Esophagus (tissue), 2 donors: ENCODE measurements around the gene SAP30BP. TPM values are rescaled to one million over a fixed set of nuclear protein-coding genes. Genes with fewer than 3 reads are reported as not detected.

Source experiments
- H3K27ac ChIP-seq, 2 donors: one replicate each; pipeline ENCODE4 v1.5.1; 2013; ENCODE audit warnings: low read depth in 2 of 2, mild to moderate bottlenecking in 2 of 2, inconsistent platforms in 1 of 2, low read length in 1 of 2, moderate library complexity in 1 of 2
- H3K27me3 ChIP-seq, 2 donors: one replicate each; pipeline ENCODE4 v1.6.1; 2013; ENCODE audit warnings: low read length in 2 of 2, control low read depth in 1 of 2, mild to moderate bottlenecking in 1 of 2; ENCODE audit not compliant: insufficient read depth in 2 of 2, control insufficient read depth in 1 of 2
- H3K36me3 ChIP-seq, 2 donors: one replicate each; pipeline ENCODE4 v1.6.1; 2013; ENCODE audit warnings: low read length in 1 of 2; ENCODE audit not compliant: control insufficient read depth in 2 of 2, insufficient read depth in 2 of 2
- H3K4me1 ChIP-seq, 2 donors: one replicate each; pipeline ENCODE4 v1.6.1; 2013; ENCODE audit warnings: low read length in 1 of 2; ENCODE audit not compliant: control insufficient read depth in 2 of 2, insufficient read depth in 2 of 2
- H3K4me3 ChIP-seq, 2 donors: one replicate each; pipeline ENCODE4 v1.5.1; 2013; ENCODE audit warnings: low read length in 2 of 2, mild to moderate bottlenecking in 2 of 2, low read depth in 1 of 2, moderate library complexity in 1 of 2
- H3K9me3 ChIP-seq, 2 donors: one replicate each; pipeline ENCODE4 v1.6.1; 2013; ENCODE audit warnings: mild to moderate bottlenecking in 2 of 2, low read depth in 1 of 2, low read length in 1 of 2, moderate library complexity in 1 of 2; ENCODE audit not compliant: control insufficient read depth in 2 of 2, insufficient read depth in 1 of 2
- WGBS, 2 donors: extraction: QIAGEN DNeasy Blood & Tissue Kit; methylation state at CpG; one replicate each; pipeline ENCODE4 v1.1.7; 2013; 5-methylcytosine and 5-hydroxymethylcytosine counted together
- polyA plus RNA-seq, 2 donors: library from polyadenylated mRNA; stranded (reverse); fragments of 200-250 nt; gene quantifications; one replicate each; pipeline ENCODE4 v1.2.3, GENCODE V29; 2013
- donor health status: healthy with polysubstance abuse.
- donor health status: Bipolar disorder and iron deficiency.

Gene SAP30BP
- polyA plus RNA-seq, 2 donors, result 63.4 to 68.4 TPM

GRCh38 chr17:75679706-75680211 lies 12.6 kb downstream of the SAP30BP start:
- Histone ChIP-seq H3K27ac (peak overlapping the region; percentile 20 to 59), H3K4me3 (no peak overlapping the region), H3K4me1 (peaks cover 4 to 10% of the 10 kb centered on the region in 2 donors), H3K9me3 (no peaks in the 10 kb centered on the region), H3K27me3 (no peaks in the 10 kb centered on the region), H3K36me3 (peaks cover 3 to 4% of the 10 kb centered on the region in 2 donors)
- WGBS, 2 donors, result 41 to 48% methylated on average over 11 of the region's 11 CpGs

- Histone ChIP-seq H3K27me3 (no peaks in the 10 kb centered on the region), H3K4me1 (peaks cover 4 to 13% of the 10 kb centered on the region in 2 donors), H3K27ac (peak overlapping the region in 1 of 2 donors; percentile 34), H3K36me3 (peaks cover 4 to 8% of the 10 kb centered on the region in 2 donors), H3K4me3 (no peak overlapping the region), H3K9me3 (no peaks in the 10 kb centered on the region)
- WGBS, 2 donors, result 80 to 82% methylated on average over 10 of the region's 10 CpGs
Measured at GRCh38 chr17:75680431-75680830, 13.3 kb downstream of the SAP30BP start.

GRCh38 chr17:75681289-75681688 lies 14.2 kb downstream of the SAP30BP start:
- Histone ChIP-seq H3K4me1 (peaks cover 4 to 13% of the 10 kb centered on the region in 2 donors), H3K4me3 (no peak overlapping the region), H3K27me3 (no peaks in the 10 kb centered on the region), H3K27ac (no peak overlapping the region), H3K9me3 (no peaks in the 10 kb centered on the region), H3K36me3 (peaks cover 4 to 8% of the 10 kb centered on the region in 2 donors)
- WGBS, 2 donors, result 50 to 64% methylated on average over 3 of the region's 3 CpGs

GRCh38 chr17:75683583-75683982 lies 16.4 kb downstream of the SAP30BP start:
- Histone ChIP-seq H3K4me1 (peaks cover 4 to 24% of the 10 kb centered on the region in 2 donors), H3K27me3 (no peaks in the 10 kb centered on the region), H3K4me3 (no peak overlapping the region), H3K36me3 (peaks cover under 1 to 8% of the 10 kb centered on the region in 2 donors), H3K9me3 (no peaks in the 10 kb centered on the region), H3K27ac (peak overlapping the region; percentile 67 to 73)
- 52 to 62% methylated on average over 4 of the region's 4 CpGs for WGBS, 2 donors

GRCh38 chr17:75684249-75684648 lies 17.1 kb downstream of the SAP30BP start:
- peaks cover 0 to 8% of the 10 kb centered on the region in 2 donors for H3K36me3 ChIP-seq
- no peaks in the 10 kb centered on the region for H3K9me3 ChIP-seq
- peaks cover 4 to 27% of the 10 kb centered on the region in 2 donors for H3K4me1 ChIP-seq
- no peak overlapping the region for H3K4me3 ChIP-seq
- H3K27me3 ChIP-seq, result no peaks in the 10 kb centered on the region
- peak overlapping the region; percentile 82 to 85 for H3K27ac ChIP-seq
- 83 to 92% methylated on average over 5 of the region's 5 CpGs for WGBS, 2 donors

- Histone ChIP-seq H3K4me1 (peaks cover 4 to 27% of the 10 kb centered on the region in 2 donors), H3K9me3 (no peaks in the 10 kb centered on the region), H3K4me3 (no peak overlapping the region), H3K27ac (peak overlapping the region; percentile 82 to 85), H3K36me3 (peaks cover 0 to 8% of the 10 kb centered on the region in 2 donors), H3K27me3 (no peaks in the 10 kb centered on the region)
- WGBS, 2 donors, result 44 to 54% methylated on average over 7 of the region's 7 CpGs
Measured at GRCh38 chr17:75684924-75685323, 17.8 kb downstream of the SAP30BP start.

- Histone ChIP-seq H3K4me3 (no peak overlapping the region), H3K9me3 (no peaks in the 10 kb centered on the region), H3K27ac (peak overlapping the region; percentile 83 to 85), H3K36me3 (peaks cover 0 to 5% of the 10 kb centered on the region in 2 donors), H3K4me1 (peaks cover 4 to 25% of the 10 kb centered on the region in 2 donors), H3K27me3 (no peaks in the 10 kb centered on the region)
- 50 to 52% methylated on average over 3 of the region's 3 CpGs for WGBS, 2 donors
Measured at GRCh38 chr17:75685499-75685898, 18.4 kb downstream of the SAP30BP start.

GRCh38 chr17:75688209-75688825 lies 21.2 kb downstream of the SAP30BP start:
- H3K4me3 ChIP-seq, result no peak overlapping the region
- peak overlapping the region; percentile 85 to 90 for H3K27ac ChIP-seq
- H3K27me3 ChIP-seq, result no peaks in the 10 kb centered on the region
- no peaks in the 10 kb centered on the region for H3K9me3 ChIP-seq
- WGBS, 2 donors, result 38 to 56% methylated on average over 11 of the region's 11 CpGs
- H3K4me1 ChIP-seq, result peaks cover 7 to 31% of the 10 kb centered on the region in 2 donors
- H3K36me3 ChIP-seq, result peaks cover 5 to 11% of the 10 kb centered on the region in 2 donors

GRCh38 chr17:75689441-75689873 lies 22.3 kb downstream of the SAP30BP start:
- H3K27ac ChIP-seq, result peak overlapping the region; percentile 85 to 90
- peaks cover 4 to 36% of the 10 kb centered on the region in 2 donors for H3K4me1 ChIP-seq
- no peaks in the 10 kb centered on the region for H3K27me3 ChIP-seq
- H3K4me3 ChIP-seq, result no peak overlapping the region
- peaks cover 5 to 15% of the 10 kb centered on the region in 2 donors for H3K36me3 ChIP-seq
- 38 to 52% methylated on average over 6 of the region's 6 CpGs for WGBS, 2 donors
- H3K9me3 ChIP-seq, result no peaks in the 10 kb centered on the region

GRCh38 chr17:75691371-75691791 lies 24.2 kb downstream of the SAP30BP start:
- WGBS, 2 donors, result 73 to 81% methylated on average over 5 of the region's 5 CpGs
- Histone ChIP-seq H3K4me3 (no peak overlapping the region), H3K36me3 (peaks cover 0 to 19% of the 10 kb centered on the region in 2 donors), H3K9me3 (no peaks in the 10 kb centered on the region), H3K27ac (no peak overlapping the region), H3K4me1 (peaks cover 3 to 36% of the 10 kb centered on the region in 2 donors), H3K27me3 (no peaks in the 10 kb centered on the region)
